ENCODE data around the gene CORO1C.
"Not testable (repeated sequence)": the region's sequence is repeated elsewhere in the genome, so short reads cannot be mapped to it uniquely, and the experiment has no call there.

CORO1C gene

DNA sequence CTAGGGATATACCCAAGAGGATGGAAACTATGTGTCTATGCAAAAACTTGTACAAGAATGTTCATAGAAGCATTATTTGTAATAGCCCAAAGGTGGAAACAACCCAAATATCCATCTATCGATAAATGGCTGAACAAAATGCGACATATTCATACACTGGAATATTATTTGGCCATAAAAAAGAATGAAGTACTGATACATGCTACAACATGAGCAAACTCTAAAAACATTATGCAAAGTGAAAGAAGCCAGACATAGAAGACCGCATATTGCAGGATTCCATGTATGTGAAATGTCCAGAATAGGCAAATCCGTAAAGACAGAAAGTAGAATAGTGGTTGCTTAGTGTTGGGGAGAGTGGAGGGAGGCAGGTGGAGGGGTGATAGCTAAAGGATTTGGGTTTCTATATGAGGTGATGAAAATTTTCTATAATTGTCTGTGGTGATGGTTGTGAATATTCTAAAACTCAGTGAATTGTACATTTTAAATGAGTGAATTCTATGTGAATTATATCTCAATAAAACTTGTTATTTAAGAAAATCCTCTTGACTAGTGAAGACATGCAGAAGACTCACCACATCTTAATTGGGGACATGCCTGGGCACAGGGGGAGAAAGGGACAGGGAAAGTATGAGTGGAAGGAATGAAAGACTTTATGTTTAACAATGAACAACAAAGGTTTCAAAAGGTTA is 67.8 kb downstream of the CORO1C start:
- H3K36me3 ChIP-seq (replicated peaks): peaks cover 12% of the 10 kb centered on the region
- no peak for DNase-seq (ENCODE audit: low spot score in 2 of 2)
- no peaks in the 10 kb centered on the region for H3K9me3 ChIP-seq
- in situ Hi-C loops (cut with MboI; ENCODE audit: low sequenced_read_pairs): loop anchor here (5.0 kb wide), 1 partner anchor 144 kb away; no protein-coding TSS in a partner anchor
- H3K4me1 ChIP-seq: no peaks in the 10 kb centered on the region
- no peaks in the 10 kb centered on the region for H3K27me3 ChIP-seq (ENCODE audit: low read depth)
- no peak overlapping the region for H3K4me3 ChIP-seq

DNA sequence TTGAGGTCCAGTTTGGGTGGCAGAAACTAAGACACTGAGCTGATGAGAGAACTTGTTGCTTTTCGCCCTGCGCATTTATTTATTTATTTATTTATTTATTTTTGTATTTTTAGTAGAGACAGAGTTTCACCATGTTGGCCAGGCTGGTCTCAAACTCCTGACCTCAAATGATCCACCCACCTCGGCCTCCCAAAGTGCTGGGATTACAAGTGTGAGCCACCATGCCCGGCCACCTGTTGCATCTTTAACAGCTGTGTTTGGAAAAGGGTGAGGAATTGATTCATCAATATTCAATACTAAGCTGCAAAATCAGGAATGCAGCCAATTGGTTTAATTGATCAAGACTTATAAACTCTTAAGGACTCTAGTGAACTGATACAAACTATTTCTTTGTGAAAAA is 73.2 kb downstream of the CORO1C start:
- H3K27me3 ChIP-seq (ENCODE audit: low read depth); in situ Hi-C loops (cut with MboI; ENCODE audit: low sequenced_read_pairs); DNase-seq (ENCODE audit: low spot score in 2 of 2); H3K9me3 ChIP-seq; H3K4me1 ChIP-seq; H3K4me3 ChIP-seq: not testable (repeated sequence)
- H3K36me3 ChIP-seq (replicated peaks): peaks cover 30% of the 10 kb centered on the region

DNA sequence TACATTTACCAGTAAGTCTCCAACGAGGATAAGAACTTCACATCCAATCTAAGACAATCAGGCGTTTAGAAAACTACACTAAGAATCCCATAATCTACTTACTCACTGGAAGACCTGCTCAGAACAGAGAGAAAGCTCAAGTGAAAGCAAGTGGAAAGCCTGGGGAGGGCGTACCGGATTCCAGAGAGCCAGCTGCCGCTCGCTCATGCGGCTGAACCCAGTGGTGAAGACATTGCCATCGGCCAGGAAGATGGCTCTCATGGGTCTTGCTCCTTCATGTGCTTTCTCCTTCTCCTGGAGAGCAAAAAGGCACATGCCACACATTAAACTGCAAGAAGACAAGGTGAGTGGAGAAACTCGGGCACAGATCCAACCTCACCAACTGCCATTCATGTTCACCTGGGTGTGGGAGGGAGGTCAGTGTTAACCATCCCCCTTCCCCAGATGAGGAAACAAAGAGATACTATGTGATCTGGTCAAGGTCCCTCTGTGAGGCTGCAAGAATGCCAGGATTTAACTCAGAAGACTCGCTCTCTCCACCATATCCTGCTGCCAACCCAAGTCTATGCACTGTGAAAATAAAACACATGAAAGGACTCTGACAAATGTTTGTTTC is 74.1 kb downstream of the CORO1C start:
- Histone ChIP-seq H3K4me1 (no peaks in the 10 kb centered on the region), H3K36me3 (replicated peaks) (peaks cover 30% of the 10 kb centered on the region), H3K4me3 (no peak overlapping the region), H3K9me3 (no peaks in the 10 kb centered on the region), H3K27me3 (ENCODE audit: low read depth) (no peaks in the 10 kb centered on the region)
- no peak for DNase-seq (ENCODE audit: low spot score in 2 of 2)
- in situ Hi-C loops (cut with MboI; ENCODE audit: low sequenced_read_pairs): no loop called here

DNA sequence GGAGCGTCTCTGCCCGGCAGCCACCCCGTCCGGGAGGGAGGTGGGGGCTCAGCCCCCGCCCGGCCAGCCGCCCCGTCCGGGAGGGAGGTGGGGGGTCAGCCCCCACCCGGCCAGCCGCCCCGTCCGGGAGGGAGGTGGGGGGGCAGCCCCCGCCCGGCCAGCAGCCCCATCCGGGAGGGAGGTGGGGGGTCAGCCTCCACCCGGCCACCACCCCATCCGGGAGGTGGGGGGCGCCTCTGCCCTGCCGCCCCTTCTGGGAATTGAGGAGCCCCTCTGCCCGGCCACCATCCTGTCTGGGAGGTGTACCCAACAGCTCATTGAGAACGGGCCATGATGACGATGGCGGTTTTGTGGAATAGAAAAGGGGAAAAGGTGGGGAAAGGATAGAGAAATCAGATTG is 75.1 kb downstream of the CORO1C start:
- in situ Hi-C loops (cut with MboI; ENCODE audit: low sequenced_read_pairs); H3K4me1 ChIP-seq: not testable (repeated sequence)
- peaks cover 37% of the 10 kb centered on the region for H3K36me3 ChIP-seq (replicated peaks)

DNA sequence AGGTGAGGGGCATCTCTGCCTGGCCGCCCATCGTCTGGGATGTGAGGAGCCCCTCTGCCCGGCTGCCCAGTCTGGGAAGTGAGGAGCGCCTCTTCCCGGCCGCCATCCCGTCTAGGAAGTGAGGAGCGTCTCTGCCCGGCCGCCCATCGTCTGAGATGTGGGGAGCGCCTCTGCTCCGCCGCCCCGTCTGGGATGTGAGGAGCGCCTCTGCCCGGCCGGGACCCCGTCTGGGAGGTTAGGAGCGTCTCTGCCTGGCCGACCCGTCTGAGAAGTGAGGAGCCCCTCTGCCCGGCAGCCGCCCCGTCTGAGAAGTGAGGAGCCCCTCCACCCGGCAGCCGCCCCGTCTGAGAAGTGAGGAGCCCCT is 75.5 kb downstream of the CORO1C start:
- H3K36me3 ChIP-seq (replicated peaks): peaks cover 40% of the 10 kb centered on the region
- H3K27me3 ChIP-seq (ENCODE audit: low read depth); H3K4me1 ChIP-seq; H3K9me3 ChIP-seq; DNase-seq (ENCODE audit: low spot score in 2 of 2); in situ Hi-C loops (cut with MboI; ENCODE audit: low sequenced_read_pairs); H3K4me3 ChIP-seq: not testable (repeated sequence)

More for the DNA sequence above, 75.1 kb downstream of the CORO1C start:
- not testable (repeated sequence) for H3K4me3 ChIP-seq; H3K27me3 ChIP-seq (ENCODE audit: low read depth); DNase-seq (ENCODE audit: low spot score in 2 of 2); H3K9me3 ChIP-seq

DNA sequence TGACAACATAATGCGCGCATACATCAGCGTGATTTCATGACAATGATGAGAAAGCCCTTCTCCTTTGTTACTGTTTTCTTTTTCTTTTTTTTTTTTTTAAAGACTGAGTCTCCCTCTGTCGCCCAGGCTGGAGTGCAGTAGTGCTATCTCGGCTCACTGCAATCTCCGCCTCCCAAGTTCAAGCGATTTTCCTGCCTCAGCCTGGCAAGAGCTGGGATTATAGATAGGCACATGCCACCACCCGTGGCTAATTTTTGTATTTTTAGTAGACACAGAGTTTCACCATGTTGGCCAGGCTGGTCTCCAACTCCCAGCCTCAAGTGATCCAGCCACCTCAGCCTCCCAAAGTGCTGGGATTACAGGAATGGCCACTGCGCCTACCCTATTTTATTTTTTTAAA is 76.7 kb downstream of the CORO1C start:
- peaks cover 38% of the 10 kb centered on the region for H3K36me3 ChIP-seq (replicated peaks)
- in situ Hi-C loops (cut with MboI; ENCODE audit: low sequenced_read_pairs); H3K4me1 ChIP-seq; H3K9me3 ChIP-seq; DNase-seq (ENCODE audit: low spot score in 2 of 2); H3K27me3 ChIP-seq (ENCODE audit: low read depth); H3K4me3 ChIP-seq: not testable (repeated sequence)

DNA sequence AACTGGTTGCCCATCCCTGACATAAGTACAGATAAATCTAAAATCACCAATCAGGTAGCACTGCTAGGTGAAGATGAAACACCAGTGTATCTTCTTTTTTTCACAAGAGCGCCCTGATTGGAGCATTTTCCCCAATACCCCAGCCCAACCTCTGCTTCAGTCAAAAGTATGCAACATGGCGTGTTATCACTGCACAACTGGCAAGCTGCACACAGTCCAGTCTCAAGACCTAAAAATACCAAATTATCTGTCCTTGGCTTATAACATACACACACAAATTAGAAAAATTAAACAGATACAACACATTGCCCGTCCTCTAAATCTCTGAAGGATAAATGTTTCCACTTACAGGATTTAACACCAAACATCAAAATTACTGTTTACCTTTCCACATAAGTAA is 77.4 kb downstream of the CORO1C start:
- in situ Hi-C loops (cut with MboI; ENCODE audit: low sequenced_read_pairs): no loop called here
- no peak for DNase-seq (ENCODE audit: low spot score in 2 of 2)
- Histone ChIP-seq H3K27me3 (ENCODE audit: low read depth) (no peaks in the 10 kb centered on the region), H3K4me3 (no peak overlapping the region), H3K36me3 (replicated peaks) (peaks cover 38% of the 10 kb centered on the region), H3K4me1 (no peaks in the 10 kb centered on the region), H3K9me3 (no peaks in the 10 kb centered on the region)

DNA sequence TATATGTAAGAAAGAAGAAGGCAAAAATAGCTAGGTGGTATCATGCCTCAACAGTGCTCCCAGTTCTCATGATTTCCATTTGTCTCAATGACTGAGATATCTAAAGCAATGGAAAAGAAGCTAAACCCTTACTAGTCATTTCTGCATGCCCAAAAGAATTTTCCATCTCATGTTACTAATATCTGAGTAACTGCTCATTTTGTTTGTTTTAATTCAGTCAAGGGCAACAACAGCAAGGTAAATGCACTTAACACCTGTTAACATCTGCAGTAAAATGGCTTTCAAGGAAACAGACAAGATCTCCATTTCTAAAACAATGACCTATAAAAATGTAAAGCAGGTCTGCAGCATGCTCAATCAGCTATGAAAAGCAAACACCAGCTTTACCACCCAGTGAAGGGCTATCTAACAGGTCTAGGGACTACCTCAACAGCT is 78.2 kb downstream of the CORO1C start:
- Histone ChIP-seq H3K27me3 (ENCODE audit: low read depth) (no peaks in the 10 kb centered on the region), H3K36me3 (replicated peaks) (peaks cover 38% of the 10 kb centered on the region), H3K4me3 (no peak overlapping the region), H3K4me1 (no peaks in the 10 kb centered on the region), H3K9me3 (no peaks in the 10 kb centered on the region)
- in situ Hi-C loops (cut with MboI; ENCODE audit: low sequenced_read_pairs): no loop called here
- no peak for DNase-seq (ENCODE audit: low spot score in 2 of 2)

DNA sequence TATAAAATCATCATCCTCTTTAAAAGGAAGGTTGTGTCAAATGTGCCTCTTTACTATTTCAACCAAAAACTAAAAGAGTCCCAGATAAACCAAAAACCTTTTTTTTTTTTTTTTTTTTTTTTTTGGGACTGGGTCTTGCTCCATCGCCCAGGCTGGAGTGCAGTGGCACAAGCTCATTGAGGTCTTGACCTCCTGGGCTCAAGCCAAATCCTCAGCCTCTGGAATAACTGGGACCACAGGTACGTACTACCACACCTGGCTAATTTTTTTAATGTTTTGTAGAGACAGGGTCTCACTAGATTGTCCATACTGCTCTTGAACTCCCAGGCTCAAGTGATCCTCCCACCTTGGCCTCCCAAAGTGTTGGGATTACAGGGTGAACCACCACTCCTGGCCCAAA is 81.2 kb downstream of the CORO1C start:
- in situ Hi-C loops (cut with MboI; ENCODE audit: low sequenced_read_pairs): no loop called here
- peaks cover 33% of the 10 kb centered on the region for H3K36me3 ChIP-seq (replicated peaks)

DNA sequence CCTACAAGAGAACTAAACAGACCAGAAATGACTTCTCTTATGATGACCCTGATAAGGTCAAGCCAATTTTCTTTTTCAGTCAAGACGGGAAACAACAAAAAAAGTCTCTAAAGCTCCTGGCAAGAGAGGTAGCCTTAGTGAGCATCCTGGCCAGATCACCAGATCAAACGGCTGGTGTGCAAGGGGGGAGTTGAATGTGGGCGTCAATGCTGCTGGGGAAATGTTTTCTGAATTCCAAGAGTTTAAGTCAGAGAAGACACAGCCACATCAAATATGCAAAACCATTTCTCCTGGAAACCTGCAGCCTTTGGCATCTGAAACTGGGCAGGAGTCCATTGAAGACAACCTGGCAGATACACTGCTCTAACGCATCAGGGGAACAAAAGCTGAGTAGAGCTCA is 81.6 kb downstream of the CORO1C start:
- Histone ChIP-seq H3K27me3 (ENCODE audit: low read depth) (no peaks in the 10 kb centered on the region), H3K4me1 (no peaks in the 10 kb centered on the region), H3K36me3 (replicated peaks) (peaks cover 30% of the 10 kb centered on the region), H3K9me3 (no peaks in the 10 kb centered on the region), H3K4me3 (no peak overlapping the region)
- in situ Hi-C loops (cut with MboI; ENCODE audit: low sequenced_read_pairs): no loop called here
- DNase-seq (ENCODE audit: low spot score in 2 of 2): no peak

More for the DNA sequence above, 81.2 kb downstream of the CORO1C start:
- H3K4me1 ChIP-seq: no peaks in the 10 kb centered on the region
- no peaks in the 10 kb centered on the region for H3K9me3 ChIP-seq
- no peak overlapping the region for H3K4me3 ChIP-seq
- no peaks in the 10 kb centered on the region for H3K27me3 ChIP-seq (ENCODE audit: low read depth)
- no peak for DNase-seq (ENCODE audit: low spot score in 2 of 2)

DNA sequence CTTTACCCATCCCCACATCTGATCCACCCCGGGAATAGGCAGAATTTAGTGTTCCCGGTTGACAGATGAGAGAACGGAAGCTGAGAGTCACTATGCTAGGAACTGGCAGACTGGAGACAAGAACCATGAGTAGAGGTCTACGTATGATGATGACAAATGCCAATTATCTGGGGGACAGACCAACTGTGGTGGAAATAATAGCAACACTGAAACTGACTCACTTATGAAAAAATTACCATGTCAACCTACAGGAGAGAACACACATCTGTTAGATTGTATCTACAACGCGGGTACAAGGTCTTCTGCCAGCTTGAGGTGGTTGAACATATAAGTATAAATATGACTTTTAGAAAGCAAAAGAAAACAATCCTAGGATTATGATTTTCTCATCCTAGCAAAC is 82.2 kb downstream of the CORO1C start:
- no peaks in the 10 kb centered on the region for H3K4me1 ChIP-seq
- DNase-seq (ENCODE audit: low spot score in 2 of 2): no peak
- in situ Hi-C loops (cut with MboI; ENCODE audit: low sequenced_read_pairs): no loop called here
- H3K36me3 ChIP-seq (replicated peaks): peaks cover 30% of the 10 kb centered on the region
- H3K4me3 ChIP-seq: no peak overlapping the region
- H3K27me3 ChIP-seq (ENCODE audit: low read depth): no peaks in the 10 kb centered on the region
- H3K9me3 ChIP-seq: no peaks in the 10 kb centered on the region

DNA sequence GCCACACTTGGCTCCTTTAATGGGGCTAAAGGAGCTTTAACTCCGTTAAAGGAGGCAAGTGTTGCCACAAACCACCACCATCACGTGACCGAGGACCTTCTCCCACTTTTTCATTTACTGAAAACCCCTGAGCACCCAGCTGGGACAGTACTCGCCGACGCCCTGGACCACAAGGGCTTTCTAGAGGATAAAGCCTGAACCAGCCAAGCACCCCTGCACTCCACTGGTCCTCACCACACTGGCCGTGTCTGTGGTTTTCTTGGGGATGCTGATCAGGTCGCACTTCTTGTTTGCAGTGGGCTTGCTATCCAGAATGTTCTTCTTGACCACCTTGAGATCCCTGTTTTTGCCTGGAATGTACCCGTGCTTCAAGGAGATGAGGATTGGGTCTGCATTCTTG is 82.9 kb downstream of the CORO1C start:
- DNase-seq (ENCODE audit: low spot score in 2 of 2): no peak
- Histone ChIP-seq H3K4me1 (no peaks in the 10 kb centered on the region), H3K9me3 (no peaks in the 10 kb centered on the region), H3K4me3 (no peak overlapping the region), H3K36me3 (replicated peaks) (peaks cover 30% of the 10 kb centered on the region), H3K27me3 (ENCODE audit: low read depth) (no peaks in the 10 kb centered on the region)
- in situ Hi-C loops (cut with MboI; ENCODE audit: low sequenced_read_pairs): no loop called here

DNA sequence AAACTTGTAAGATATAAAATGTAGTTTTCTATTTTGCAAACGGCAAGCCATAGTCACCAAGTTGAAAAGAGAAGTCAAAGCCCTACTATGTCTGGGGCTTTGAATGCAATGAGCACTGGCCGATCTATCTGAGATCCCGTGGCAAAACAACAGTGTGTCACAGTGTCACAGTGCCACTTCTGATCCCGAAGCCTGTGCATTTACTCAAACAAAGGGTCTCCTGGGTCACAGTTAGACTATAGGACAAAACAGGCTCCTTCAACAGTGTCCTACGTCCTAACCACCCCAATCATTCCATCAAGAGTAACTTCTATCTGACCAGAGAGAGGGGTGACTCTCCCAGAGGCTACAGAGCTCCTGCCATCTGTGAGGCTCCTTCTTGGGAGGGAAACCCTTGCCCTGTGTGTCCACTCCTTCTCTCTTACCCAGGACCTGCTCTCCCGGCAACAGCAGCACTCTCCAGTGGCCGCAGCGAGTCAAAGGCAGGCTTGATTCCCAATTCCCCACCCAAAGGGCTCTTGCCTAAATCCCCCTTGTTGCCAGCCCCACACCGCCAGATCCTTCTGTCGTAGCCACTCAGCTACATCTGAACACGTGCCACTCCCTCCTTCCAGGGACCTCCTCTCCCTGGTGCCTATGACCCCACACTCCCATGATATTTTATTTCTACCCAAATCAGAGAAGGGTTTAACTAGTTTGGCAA is 83.6 kb downstream of the CORO1C start:
- Histone ChIP-seq H3K4me1 (no peaks in the 10 kb centered on the region), H3K4me3 (no peak overlapping the region), H3K9me3 (no peaks in the 10 kb centered on the region), H3K36me3 (replicated peaks) (peaks cover 30% of the 10 kb centered on the region), H3K27me3 (ENCODE audit: low read depth) (no peaks in the 10 kb centered on the region)
- no peak for DNase-seq (ENCODE audit: low spot score in 2 of 2)
- in situ Hi-C loops (cut with MboI; ENCODE audit: low sequenced_read_pairs): no loop called here

All from HAP-1 (cell line).